ENCODE data around the gene IQGAP3. TPM values are rescaled to one million over a fixed set of nuclear protein-coding genes. Genes with fewer than 3 reads are reported as not detected.

The IQGAP3 gene
- total RNA-seq, 1 experiment from 2014 or later = 25.6 TPM

- no TSS peak for BruUV-seq (replicated peaks)
- H3K27me3 ChIP-seq (ENCODE audit: control insufficient read depth, insufficient read depth, low read length) = no peaks in the 10 kb centered on the region
- ATAC-seq = no peak
- ChIA-PET POLR2A (no interaction called here), CTCF (no interaction called here)
- in situ Hi-C loops (cut with HindIII; ENCODE audit: low pct_unique_long_range_greater_than_20kb, low sequenced_read_pairs) = no loop called here
- H3K36me3 ChIP-seq (ENCODE audit: control insufficient read depth, insufficient read depth, low read length) = no peaks in the 10 kb centered on the region
- H3K4me3 ChIP-seq (ENCODE audit: low read depth in 2 of 2, low read length in 2 of 2) = no peak overlapping the region
- no peak overlapping the region for H3K27ac ChIP-seq (ENCODE audit: low read length)
- TF ChIP-seq CTCF (IDR thresholded peaks at IDR 0.05) = no peak
- TF ChIP-seq POLR2AphosphoS5 (IDR thresholded peaks at IDR 0.05; ENCODE audit: low read depth, low read length) = no peak
- TF ChIP-seq TCF7L2 (IDR thresholded peaks at IDR 0.05; ENCODE audit: low read depth, low read length) = no peak
- no peak for TF ChIP-seq REST (IDR thresholded peaks at IDR 0.05; ENCODE audit: insufficient read depth in 1 of 2, low read depth in 2 of 2, low read length in 1 of 2)
- TF ChIP-seq SIN3A (IDR thresholded peaks at IDR 0.05; ENCODE audit: borderline replicate concordance, insufficient read depth, low read depth, low read length) = no peak
- H3K4me1 ChIP-seq (ENCODE audit: control insufficient read depth, insufficient read depth, low read length) = no peaks in the 10 kb centered on the region
- intact Hi-C loops (cut with micrococcal nuclease; ENCODE audit: unreplicated experiment) = loop anchor here (10.0 kb wide), 1 partner anchor 63 kb away; no protein-coding TSS in a partner anchor
- DNase-seq (ENCODE audit: low read depth, low spot score) = no peak
- H3K9me3 ChIP-seq (ENCODE audit: control insufficient read depth, insufficient read depth, low read depth, low read length) = no peaks in the 10 kb centered on the region
Measured at GRCh38 chr1:156528231-156528630, 44.1 kb downstream of the IQGAP3 start.

GRCh38 chr1:156527584-156527983, 44.8 kb downstream of the IQGAP3 start:
- Histone ChIP-seq H3K4me1 (ENCODE audit: control insufficient read depth, insufficient read depth, low read length) (no peaks in the 10 kb centered on the region), H3K36me3 (ENCODE audit: control insufficient read depth, insufficient read depth, low read length) (no peaks in the 10 kb centered on the region), H3K9me3 (ENCODE audit: control insufficient read depth, insufficient read depth, low read depth, low read length) (no peaks in the 10 kb centered on the region), H3K4me3 (ENCODE audit: low read depth in 2 of 2, low read length in 2 of 2) (no peak overlapping the region), H3K27ac (ENCODE audit: low read length) (no peak overlapping the region), H3K27me3 (ENCODE audit: control insufficient read depth, insufficient read depth, low read length) (no peaks in the 10 kb centered on the region)
- TF ChIP-seq POLR2AphosphoS5 (IDR thresholded peaks at IDR 0.05; ENCODE audit: low read depth, low read length) (no peak), REST (IDR thresholded peaks at IDR 0.05; ENCODE audit: insufficient read depth in 1 of 2, low read depth in 2 of 2, low read length in 1 of 2) (no peak), SIN3A (IDR thresholded peaks at IDR 0.05; ENCODE audit: borderline replicate concordance, insufficient read depth, low read depth, low read length) (no peak), TCF7L2 (IDR thresholded peaks at IDR 0.05; ENCODE audit: low read depth, low read length) (no peak), CTCF (IDR thresholded peaks at IDR 0.05) (no peak)
- no peak for DNase-seq (ENCODE audit: low read depth, low spot score)
- no peak for ATAC-seq
- in situ Hi-C loops (cut with HindIII; ENCODE audit: low pct_unique_long_range_greater_than_20kb, low sequenced_read_pairs) = no loop called here
- ChIA-PET POLR2A (no interaction called here), CTCF (no interaction called here)
- no TSS peak for BruUV-seq (replicated peaks)
- intact Hi-C loops (cut with micrococcal nuclease; ENCODE audit: unreplicated experiment) = loop anchor here (10.0 kb wide), 1 partner anchor 63 kb away; no protein-coding TSS in a partner anchor
